Activated naive CD8-positive, alpha-beta T cell treated with anti-CD3 and anti-CD28 coated beads, Interleukin-2, amount 50 U/mL, for 24 hours (primary cell): ENCODE measurements around the gene DDT.
A peak's percentile ranks its signal among the peaks of the same experiment; 100 is the strongest.
"Not testable (repeated sequence)": the region's sequence is repeated elsewhere in the genome, so short reads cannot be mapped to it uniquely, and the experiment has no call there.

Source experiments
- ATAC-seq: fragments of 150-1000 bp; cut with Tn5 transposase; one replicate; pipeline ENCODE4 v1.10.0; 2021
- DNase-seq: peaks from one replicate; pipeline ENCODE4 v3.0.0; 2021
- H3K27ac Mint-ChIP-seq: one replicate; pipeline ENCODE4 v1.8.0; 2021; ENCODE audit warnings: mild to moderate bottlenecking, mixed read lengths
- H3K27me3 Mint-ChIP-seq: one replicate; pipeline ENCODE4 v1.8.0; 2021; ENCODE audit warnings: mixed read lengths
- H3K36me3 Mint-ChIP-seq: one replicate; pipeline ENCODE4 v1.8.0; 2021; ENCODE audit warnings: low read depth, mixed read lengths
- H3K4me1 Mint-ChIP-seq: one replicate; pipeline ENCODE4 v1.8.0; 2021; ENCODE audit warnings: mixed read lengths
- H3K4me3 Mint-ChIP-seq: one replicate; pipeline ENCODE4 v1.8.0; 2021; ENCODE audit warnings: mild to moderate bottlenecking, moderate library complexity, mixed read lengths
- H3K9me3 Mint-ChIP-seq: one replicate; pipeline ENCODE4 v1.8.0; 2021; ENCODE audit warnings: mixed read lengths

DDT gene

GRCh38 chr22:23974345-23974744, at the start of gene DDT:
DDT (minus strand) TSS chr22:23974441; CDS start chr22:23974414, 27 bp downstream.
- H3K4me3 Mint-ChIP-seq, H3K9me3 Mint-ChIP-seq, H3K27ac Mint-ChIP-seq, H3K27me3 Mint-ChIP-seq, DNase-seq: not testable (repeated sequence)
- H3K4me1 Mint-ChIP-seq = peaks cover 16% of the 10 kb centered on the region
- ATAC-seq = peak; percentile 97
- H3K36me3 Mint-ChIP-seq = peaks cover 17% of the 10 kb centered on the region

- Mint-ChIP-seq H3K4me3 (no peak overlapping the region), H3K9me3 (peaks cover 8% of the 10 kb centered on the region), H3K27me3 (no peaks in the 10 kb centered on the region), H3K4me1 (peaks cover 55% of the 10 kb centered on the region), H3K27ac (peak overlapping the region; percentile 65), H3K36me3 (peaks cover 32% of the 10 kb centered on the region)
- peak; percentile 49 for ATAC-seq
- no peak for DNase-seq
These were observed 49.1 kb upstream of the DDT start for GRCh38 chr22:24023204-24023789.

DNA sequence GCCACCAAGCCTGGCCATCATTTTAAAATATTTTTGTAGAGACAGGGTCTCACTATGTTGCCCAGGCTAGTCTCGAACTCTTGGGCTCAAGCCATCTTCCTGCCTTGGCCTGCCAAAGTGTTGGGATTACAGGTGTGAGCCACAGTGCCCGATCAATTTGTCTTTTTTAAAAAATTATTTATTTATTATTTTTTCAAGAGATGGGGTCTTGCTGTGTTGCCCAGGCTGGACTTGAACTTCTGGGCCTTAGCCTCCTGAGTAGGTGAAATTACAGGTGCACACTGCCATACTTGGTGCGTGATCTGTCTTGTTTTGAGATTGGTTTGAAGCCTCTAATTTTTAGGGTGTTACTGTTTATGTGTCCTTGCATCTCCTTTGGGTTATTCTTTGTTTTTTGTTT, 47.1 kb upstream of the DDT start:
- Mint-ChIP-seq H3K4me3 (no peak overlapping the region), H3K27ac (no peak overlapping the region), H3K36me3 (peaks cover 36% of the 10 kb centered on the region), H3K27me3 (no peaks in the 10 kb centered on the region), H3K4me1 (peaks cover 49% of the 10 kb centered on the region), H3K9me3 (peaks cover 8% of the 10 kb centered on the region)
- no peak for DNase-seq
- ATAC-seq = no peak

DNA sequence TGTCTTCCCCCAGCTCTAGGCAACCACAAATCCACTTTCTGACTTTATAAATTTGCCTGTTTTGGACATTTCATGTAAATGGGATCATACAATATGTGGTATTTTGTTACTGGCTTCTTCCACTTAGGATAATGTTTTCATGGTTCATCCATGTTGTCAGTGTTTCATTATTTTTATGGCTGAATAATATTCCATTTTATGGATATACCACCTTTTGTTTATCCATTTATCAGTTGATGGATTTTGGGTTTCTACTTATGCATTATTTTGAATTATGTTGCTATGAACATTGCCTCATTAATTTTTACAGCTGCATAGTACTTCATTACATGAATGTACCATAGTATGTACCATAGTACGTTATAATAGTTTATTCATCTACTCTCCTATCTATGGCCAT, 41.9 kb upstream of the DDT start:
- DNase-seq (no peak), ATAC-seq (no peak)
- Mint-ChIP-seq H3K4me1 (peaks cover 36% of the 10 kb centered on the region), H3K9me3 (peaks cover 4% of the 10 kb centered on the region), H3K36me3 (peaks cover 17% of the 10 kb centered on the region), H3K4me3 (no peak overlapping the region), H3K27me3 (no peaks in the 10 kb centered on the region), H3K27ac (no peak overlapping the region)

DNA sequence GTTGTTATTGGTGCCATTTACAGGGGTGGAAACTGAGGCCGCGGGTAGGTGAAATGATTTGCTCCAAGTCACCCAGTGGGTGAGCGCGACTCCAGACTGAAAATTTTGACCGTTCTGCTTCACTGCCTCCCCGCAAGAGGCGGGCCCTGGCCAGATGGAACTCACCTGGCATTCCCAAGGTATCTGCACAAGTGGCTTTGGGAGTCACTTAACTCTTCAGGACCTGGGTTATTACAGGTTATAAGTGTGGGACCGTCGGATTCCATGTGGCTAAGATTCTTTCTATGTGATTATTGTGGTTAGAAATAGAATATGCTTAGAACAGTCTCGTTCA, 37.5 kb upstream of the DDT start:
- ATAC-seq (no peak), DNase-seq (no peak)
- H3K4me1 Mint-ChIP-seq = peaks cover 32% of the 10 kb centered on the region
- H3K27ac Mint-ChIP-seq = peak overlapping the region; percentile 94
- no peaks in the 10 kb centered on the region for H3K27me3 Mint-ChIP-seq
- peaks cover 9% of the 10 kb centered on the region for H3K36me3 Mint-ChIP-seq
- H3K9me3 Mint-ChIP-seq = peaks cover 4% of the 10 kb centered on the region
- peak overlapping the region; percentile 92 for H3K4me3 Mint-ChIP-seq

GRCh38 chr22:24010018-24010391, 35.8 kb upstream of the DDT start:
- H3K4me1 Mint-ChIP-seq = peaks cover 28% of the 10 kb centered on the region
- H3K27ac Mint-ChIP-seq = peak overlapping the region; percentile 46

DNA sequence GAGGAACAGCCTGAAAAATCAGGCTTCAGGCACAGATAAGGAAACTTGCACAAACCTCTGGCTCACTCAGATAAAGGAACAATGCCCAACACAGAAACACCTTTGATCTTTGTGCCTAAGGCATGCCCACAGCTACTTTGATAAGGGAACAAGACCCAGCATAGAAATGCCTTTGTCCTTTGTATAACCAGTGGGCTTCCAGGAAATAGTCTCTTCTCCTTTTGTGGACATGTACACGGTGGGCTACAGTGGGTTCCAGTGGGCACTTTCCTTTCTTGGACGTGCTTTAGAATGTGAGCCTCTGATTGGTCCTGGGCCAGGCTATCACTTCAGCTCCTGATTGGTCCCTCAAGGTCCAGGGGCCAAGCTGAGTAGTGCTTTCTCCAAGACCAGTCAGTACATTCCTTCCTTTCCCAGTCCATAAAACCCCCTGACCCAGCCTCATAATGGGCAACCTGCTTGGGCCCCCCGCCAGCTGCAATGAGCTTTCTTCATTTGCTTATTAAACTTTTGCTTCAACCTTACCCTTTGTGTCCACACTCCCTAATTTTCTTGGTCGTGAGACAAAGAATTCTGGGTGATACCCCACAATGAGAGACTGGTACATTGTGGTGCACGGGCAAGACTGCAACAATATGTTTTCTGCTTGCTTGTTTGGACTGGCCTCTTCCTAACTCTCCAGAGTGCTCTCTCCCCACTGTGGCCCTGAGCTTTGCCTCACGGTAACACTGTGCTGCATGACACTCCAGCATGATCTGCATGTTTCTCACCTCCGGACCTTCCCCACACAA, 35.2 kb upstream of the DDT start:
- no peak overlapping the region for H3K4me3 Mint-ChIP-seq
- no peaks in the 10 kb centered on the region for H3K27me3 Mint-ChIP-seq
- H3K9me3 Mint-ChIP-seq = no peaks in the 10 kb centered on the region
- H3K36me3 Mint-ChIP-seq = no peaks in the 10 kb centered on the region
- DNase-seq (no peak), ATAC-seq (no peak)
- H3K4me1 Mint-ChIP-seq = peaks cover 25% of the 10 kb centered on the region
- no peak overlapping the region for H3K27ac Mint-ChIP-seq

More at GRCh38 chr22:24010018-24010391, 35.8 kb upstream of the DDT start:
- ATAC-seq (no peak), DNase-seq (no peak)
- Mint-ChIP-seq H3K4me3 (peak overlapping the region; percentile 92), H3K9me3 (no peaks in the 10 kb centered on the region), H3K36me3 (no peaks in the 10 kb centered on the region), H3K27me3 (no peaks in the 10 kb centered on the region)

DNA sequence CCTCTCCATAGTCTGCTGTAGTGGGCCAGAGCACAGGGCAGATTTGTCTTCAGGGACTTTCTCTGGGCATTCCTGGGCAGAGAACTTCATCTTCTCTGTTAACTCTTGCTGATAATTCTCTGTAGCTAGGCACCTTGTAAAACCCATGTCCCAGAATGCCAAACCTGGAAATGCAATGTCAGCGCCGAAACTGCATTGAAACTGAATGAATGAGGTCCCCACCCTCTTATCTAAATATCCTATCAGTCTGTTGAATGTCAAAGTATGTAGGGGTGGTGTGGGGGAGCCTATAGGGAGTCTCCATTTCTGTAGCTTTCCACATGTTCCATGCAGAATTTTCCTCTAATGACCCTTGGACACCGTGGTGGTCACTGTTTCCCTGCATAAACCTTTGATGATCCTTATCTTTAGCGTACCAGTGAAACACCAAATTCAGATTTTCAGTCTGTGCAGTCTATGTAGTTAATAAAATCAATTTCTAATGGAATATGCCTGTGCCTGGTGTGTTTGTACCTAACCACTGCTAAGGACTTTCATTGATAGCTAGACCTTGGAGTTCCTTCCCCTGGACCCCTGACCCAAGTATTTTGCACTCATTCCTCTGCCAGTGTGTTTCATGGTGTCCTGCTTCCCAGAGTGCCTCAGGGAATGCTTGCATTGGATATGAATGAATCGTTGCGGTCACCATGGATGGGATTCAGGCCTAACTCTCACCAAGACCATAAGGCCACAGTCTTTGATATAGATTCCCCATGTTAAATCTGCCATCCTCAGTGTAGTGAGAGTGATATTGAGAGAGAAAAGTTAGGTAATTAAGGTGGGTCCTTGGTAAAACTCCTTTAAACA, 34.4 kb upstream of the DDT start:
- Mint-ChIP-seq H3K4me1 (peaks cover 21% of the 10 kb centered on the region), H3K36me3 (no peaks in the 10 kb centered on the region), H3K27ac (no peak overlapping the region), H3K4me3 (no peak overlapping the region), H3K27me3 (no peaks in the 10 kb centered on the region), H3K9me3 (no peaks in the 10 kb centered on the region)
- no peak for ATAC-seq
- no peak for DNase-seq

DNA sequence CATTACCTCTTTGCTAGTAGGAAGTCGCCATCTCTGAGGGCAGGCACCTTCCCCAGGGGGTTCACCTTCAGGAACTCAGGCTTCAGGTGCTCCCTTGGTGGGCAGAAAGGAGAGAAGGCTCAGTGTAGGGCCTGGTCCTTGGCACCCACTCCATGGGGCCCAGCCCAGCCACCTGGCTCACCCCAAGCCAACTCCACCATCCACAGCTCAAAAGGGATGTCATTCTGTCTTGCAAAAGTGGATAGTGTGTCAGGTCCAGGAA, 33.7 kb upstream of the DDT start:
- Mint-ChIP-seq H3K9me3 (no peaks in the 10 kb centered on the region), H3K27ac (no peak overlapping the region), H3K27me3 (no peaks in the 10 kb centered on the region), H3K36me3 (no peaks in the 10 kb centered on the region), H3K4me3 (no peak overlapping the region), H3K4me1 (peaks cover 17% of the 10 kb centered on the region)
- DNase-seq (no peak), ATAC-seq (no peak)

DNA sequence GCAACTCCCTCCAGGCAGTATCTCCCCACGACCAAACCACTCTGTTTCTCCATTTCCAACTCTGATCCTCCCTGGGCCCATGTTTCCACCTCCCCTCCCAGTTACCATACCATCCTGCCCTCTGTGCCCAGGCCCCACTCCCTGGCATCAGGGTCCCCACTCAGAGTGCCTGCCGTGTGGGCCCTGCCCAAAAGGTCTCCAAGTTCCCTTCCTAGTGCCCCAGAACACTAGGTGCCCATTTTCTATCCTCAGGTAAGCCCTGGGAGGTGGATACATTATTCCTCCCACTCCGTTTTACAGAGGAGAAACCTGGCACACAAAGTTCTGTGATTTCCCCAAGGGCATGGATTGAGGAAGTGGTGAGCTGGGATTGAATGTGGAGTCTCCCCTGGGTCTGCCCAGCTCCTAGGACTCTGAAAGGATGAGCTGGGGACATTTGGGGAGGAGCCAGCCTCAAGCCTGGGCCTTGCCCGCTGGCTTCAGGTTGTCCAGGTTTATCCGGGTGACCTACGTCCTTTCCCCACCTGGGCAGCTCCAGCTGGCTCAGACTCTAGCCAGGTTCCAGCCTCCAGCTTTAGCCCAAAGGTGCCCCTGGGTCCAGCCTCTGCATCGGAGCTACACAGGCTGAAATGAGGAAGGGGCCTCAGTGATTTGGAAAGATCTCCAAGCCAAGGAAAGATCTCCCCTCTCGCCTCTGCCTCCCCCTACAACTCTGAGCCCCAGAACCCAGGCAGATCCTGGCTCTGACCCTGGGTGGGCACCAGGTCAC, 33.2 kb upstream of the DDT start:
- H3K27me3 Mint-ChIP-seq = no peaks in the 10 kb centered on the region
- no peaks in the 10 kb centered on the region for H3K9me3 Mint-ChIP-seq
- H3K36me3 Mint-ChIP-seq = no peaks in the 10 kb centered on the region
- H3K27ac Mint-ChIP-seq = no peak overlapping the region
- no peak for ATAC-seq
- no peak for DNase-seq
- H3K4me1 Mint-ChIP-seq = peaks cover 12% of the 10 kb centered on the region
- H3K4me3 Mint-ChIP-seq = no peak overlapping the region

GRCh38 chr22:24006914-24007214, 32.6 kb upstream of the DDT start:
- Mint-ChIP-seq H3K27me3 (no peaks in the 10 kb centered on the region), H3K4me3 (no peak overlapping the region), H3K27ac (no peak overlapping the region), H3K4me1 (peaks cover 9% of the 10 kb centered on the region), H3K36me3 (no peaks in the 10 kb centered on the region), H3K9me3 (no peaks in the 10 kb centered on the region)
- ATAC-seq (no peak), DNase-seq (no peak)

DNA sequence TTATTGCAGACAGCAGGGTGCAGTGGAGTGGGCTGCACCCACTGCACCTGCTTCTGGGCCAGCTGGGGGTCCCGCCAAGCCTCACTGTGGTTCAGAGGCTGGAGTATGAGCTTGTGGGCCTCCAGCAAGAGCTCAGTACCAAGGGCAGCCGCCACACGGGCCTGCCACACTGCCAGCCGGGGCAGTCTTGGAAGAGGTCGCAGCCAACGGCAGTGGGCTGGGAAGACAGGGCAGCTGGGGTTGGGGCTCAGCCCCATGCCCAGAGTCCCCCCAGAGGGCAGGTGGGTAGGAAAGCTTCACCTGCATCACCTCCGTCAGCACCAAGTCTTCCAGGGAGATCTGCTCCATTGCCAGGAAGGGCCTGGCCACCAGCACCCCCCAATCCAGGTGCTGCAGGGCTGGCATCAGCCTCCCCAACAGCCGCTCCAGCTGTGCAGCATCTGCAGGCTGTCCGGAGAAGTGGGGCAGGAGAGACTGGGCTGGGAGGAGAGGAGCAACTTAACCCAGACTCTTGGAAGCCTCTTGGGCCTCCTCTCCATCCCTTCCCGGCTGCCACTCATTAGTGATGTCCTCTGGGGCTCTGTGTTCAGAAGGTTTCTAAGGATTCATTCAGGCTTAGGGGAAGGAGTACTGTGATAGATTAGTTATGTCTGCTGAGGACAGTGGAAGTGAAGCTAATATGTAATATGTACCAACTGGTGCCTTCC, 32.1 kb upstream of the DDT start:
- Mint-ChIP-seq H3K27ac (no peak overlapping the region), H3K4me3 (no peak overlapping the region), H3K4me1 (peaks cover 9% of the 10 kb centered on the region), H3K36me3 (no peaks in the 10 kb centered on the region), H3K27me3 (no peaks in the 10 kb centered on the region), H3K9me3 (no peaks in the 10 kb centered on the region)
- no peak for ATAC-seq
- DNase-seq = no peak

GRCh38 chr22:24005201-24005600, 31.0 kb upstream of the DDT start, which contains the start of gene GSTT4:
GSTT4 (minus strand) TSS chr22:24005453; CDS start chr22:24005356, 97 bp downstream.
- Mint-ChIP-seq H3K4me1 (peaks cover under 1% of the 10 kb centered on the region), H3K9me3 (no peaks in the 10 kb centered on the region), H3K4me3 (no peak within 1 kb of the TSS), H3K27ac (no peak within 1 kb of the TSS), H3K27me3 (no peaks in the 10 kb centered on the region), H3K36me3 (no peaks in the 10 kb centered on the region)
- ATAC-seq = no peak
- DNase-seq = no peak

DNA sequence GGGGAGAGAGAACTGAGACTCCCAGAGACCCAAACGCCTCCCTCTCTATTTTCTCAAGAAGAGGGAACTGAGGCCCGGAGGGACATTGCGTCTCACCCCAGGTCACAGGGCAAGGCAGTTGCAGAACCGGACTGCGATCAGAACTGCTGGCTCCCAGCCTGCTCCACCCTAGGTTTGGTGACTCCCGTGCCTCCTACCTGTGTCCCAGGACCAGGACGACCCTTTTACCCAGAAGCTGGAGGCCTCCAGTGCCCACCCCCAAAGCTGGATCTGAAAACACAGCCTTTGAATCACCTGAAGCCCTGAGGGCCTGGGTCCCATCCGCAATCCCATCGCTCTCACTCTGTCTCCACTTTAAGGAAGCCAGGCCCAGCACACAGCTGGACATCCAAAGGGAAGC, 29.6 kb upstream of the DDT start:
- no peaks in the 10 kb centered on the region for H3K36me3 Mint-ChIP-seq
- no peak overlapping the region for H3K27ac Mint-ChIP-seq
- no peaks in the 10 kb centered on the region for H3K27me3 Mint-ChIP-seq
- no peak for DNase-seq
- no peaks in the 10 kb centered on the region for H3K9me3 Mint-ChIP-seq
- ATAC-seq = no peak
- H3K4me3 Mint-ChIP-seq = no peak overlapping the region
- H3K4me1 Mint-ChIP-seq = no peaks in the 10 kb centered on the region
